Limb (tissue), 2 donors: ENCODE measurements around the gene OLFM2.
A peak's percentile ranks its signal among the peaks of the same experiment; 100 is the strongest.
"Not testable (repeated sequence)": the region's sequence is repeated elsewhere in the genome, so short reads cannot be mapped to it uniquely, and the experiment has no call there.

ENCODE experiments used
- DNase-seq, 2 donors: peaks; one replicate each; pipeline ENCODE4 v3.0.0-alpha.2; 2016; ENCODE audit errors: extremely low spot score in 2 of 2

The OLFM2 gene

GRCh38 chr19:9936326-9937000 is at the start of gene OLFM2:
OLFM2 (minus strand) TSS chr19:9936515; CDS start chr19:9936366, 149 bp downstream.
- peak; percentile 30 to 86 for DNase-seq

- DNase-seq, result no peak
These were observed 45.3 kb upstream of the OLFM2 start for GRCh38 chr19:9981406-9982260.

DNA sequence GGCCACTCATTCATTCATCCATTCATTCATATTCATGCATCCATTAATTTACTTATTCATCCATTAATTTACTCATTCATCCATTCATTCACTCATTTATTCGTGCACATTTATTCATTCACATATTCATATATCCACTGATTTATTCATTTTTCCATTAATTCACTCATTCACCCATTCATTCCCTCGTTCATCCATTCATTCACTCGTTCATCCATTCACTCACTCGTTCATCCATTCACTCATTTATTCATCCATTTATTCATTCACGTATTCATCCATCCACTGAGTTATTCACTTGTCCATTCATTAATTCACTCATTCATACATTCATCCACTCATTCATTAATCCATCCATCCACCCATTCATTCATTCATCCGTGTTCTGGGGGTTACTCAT is 35.8 kb upstream of the OLFM2 start:
- no peak for DNase-seq

GRCh38 chr19:9971166-9971897 is 35.0 kb upstream of the OLFM2 start:
- no peak for DNase-seq

DNA sequence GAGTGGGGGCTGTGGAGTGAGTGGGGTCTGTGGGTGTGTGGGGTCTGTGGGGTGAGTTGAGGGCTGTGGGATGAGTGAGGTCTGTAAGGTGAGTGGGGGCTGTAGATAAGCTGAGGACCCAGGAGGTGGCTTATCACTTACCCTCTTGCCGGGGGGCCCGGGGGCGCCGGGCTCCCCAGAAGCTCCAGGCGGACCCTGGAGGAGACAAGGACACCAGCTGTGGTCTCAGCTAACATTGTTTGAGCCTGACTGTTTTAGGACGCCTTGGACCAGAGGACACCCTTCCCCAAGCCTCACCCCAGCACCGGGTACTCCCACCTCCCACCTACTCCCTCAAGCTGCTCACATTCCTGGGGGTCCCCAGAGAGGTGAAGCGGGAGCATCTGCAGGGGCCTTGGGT is 34.2 kb upstream of the OLFM2 start:
- no peak for DNase-seq

DNA sequence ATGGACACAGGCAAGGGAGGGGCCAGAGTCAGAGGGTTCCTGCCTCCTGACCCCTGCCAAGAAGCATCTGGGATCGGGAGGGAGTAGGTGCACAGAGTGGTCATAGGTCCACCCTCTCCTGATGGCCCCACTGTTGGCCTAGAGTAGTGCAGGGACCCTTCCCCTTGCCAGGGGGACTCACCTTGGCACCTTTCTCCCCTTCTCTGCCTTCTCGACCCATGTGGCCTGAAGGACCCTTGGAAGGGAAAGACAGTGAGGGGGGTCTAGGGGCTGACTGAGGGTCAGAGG is 33.3 kb upstream of the OLFM2 start:
- no peak for DNase-seq

- no peak for DNase-seq
These were observed 32.7 kb upstream of the OLFM2 start for GRCh38 chr19:9968820-9969687.

GRCh38 chr19:9967326-9967725 is 31.0 kb upstream of the OLFM2 start:
- DNase-seq, result no peak

DNA sequence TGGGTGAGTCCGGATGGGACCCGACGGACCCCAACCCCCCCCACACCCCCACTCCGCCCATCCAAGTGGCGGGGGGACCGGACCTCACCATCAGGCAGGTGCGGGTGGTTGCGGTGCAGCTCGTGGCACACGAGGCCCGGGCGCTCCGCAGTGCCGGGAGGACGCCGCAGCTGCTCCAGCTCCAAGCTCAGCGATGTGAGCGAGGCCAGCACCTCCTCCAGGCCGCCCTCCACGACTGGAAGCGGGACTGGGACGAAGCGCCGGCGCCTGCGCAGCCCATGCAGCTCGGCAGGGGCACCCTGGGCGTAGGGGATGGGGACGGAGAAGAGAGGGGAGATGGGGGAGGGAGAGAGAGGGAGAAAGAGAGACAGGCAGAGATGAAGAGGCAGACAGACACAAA is 30.1 kb upstream of the OLFM2 start:
- no peak for DNase-seq

DNA sequence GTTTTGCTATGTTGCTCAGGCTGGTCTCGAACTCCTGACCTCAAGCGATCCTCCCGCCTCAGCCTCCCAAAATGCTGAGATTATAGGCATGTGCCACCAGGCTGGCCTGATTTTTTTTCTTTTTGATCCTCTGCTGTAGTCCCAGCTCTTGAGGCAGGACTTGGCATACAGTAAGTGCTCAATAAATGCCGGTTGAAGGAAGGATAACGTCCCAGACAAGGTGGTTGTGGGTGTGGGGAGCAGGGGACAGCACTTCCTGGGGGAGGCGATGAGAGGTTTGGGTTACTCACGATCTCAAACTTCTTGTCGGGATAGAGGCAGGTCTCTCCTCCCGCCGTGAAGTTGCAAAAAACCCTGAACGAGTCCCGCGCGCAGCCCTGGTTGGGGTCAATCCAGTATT is 29.7 kb upstream of the OLFM2 start:
- no peak for DNase-seq

GRCh38 chr19:9962623-9963290 is 26.4 kb upstream of the OLFM2 start:
- no peak for DNase-seq

GRCh38 chr19:9961103-9961502 is 24.8 kb upstream of the OLFM2 start:
- DNase-seq, result no peak

GRCh38 chr19:9958379-9958821 is 22.1 kb upstream of the OLFM2 start:
- DNase-seq, result no peak

DNA sequence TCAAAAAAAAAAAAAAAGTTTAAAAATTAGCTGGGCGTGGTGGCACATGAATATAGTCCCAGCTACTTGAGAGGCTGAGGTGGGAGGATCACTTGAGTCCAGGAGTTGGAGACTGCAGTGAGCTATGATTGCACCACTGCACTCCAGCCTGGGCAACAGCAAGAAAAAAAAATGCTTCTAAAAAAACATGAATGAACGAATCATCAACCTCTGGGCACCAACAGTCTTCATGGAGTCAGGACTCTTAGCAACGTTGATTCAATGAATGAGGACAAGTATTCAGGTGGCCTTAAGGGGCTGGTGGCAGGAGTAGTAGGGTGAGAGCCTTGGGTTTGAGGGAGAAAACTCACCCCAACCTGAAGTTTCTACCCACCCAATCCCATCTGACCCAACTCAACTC is 20.6 kb upstream of the OLFM2 start:
- no peak for DNase-seq

DNA sequence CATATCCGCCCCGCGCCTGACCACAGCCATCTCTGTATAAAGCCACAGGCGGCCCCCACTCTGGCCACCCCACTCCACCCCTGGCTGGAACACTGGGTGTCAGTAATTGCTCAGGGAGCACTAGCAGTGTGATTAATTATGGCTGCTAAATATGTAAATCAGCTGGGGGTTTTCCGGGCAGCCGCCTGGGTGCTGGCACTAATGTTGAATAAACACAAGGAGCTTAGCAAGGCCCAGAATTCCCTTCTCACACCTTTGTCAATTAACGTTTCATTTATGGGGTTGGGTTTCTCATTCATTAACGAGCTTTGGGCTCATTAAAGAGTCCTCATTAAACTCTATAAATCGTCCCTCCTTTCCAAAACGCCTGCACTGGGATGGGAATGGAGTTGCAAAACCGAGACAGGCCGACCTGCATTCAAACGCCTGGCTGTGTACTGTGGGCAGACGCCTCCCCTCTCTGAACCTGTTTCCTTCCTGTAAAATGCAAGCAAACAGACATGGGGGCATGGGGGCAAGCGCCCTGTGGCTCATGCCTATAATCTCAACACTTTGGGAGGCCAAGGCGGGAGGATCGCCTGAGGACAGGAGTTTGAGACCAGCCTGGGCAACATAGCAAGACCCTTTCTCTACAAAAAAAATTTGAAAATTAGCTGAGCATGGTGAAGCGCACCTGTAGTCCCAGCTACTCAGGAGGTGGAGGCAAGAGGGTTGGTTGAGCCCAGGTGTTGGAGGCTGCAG is 17.7 kb upstream of the OLFM2 start:
- no peak for DNase-seq

GRCh38 chr19:9952276-9952675 is 16.0 kb upstream of the OLFM2 start:
- no peak for DNase-seq

GRCh38 chr19:9947441-9947840 is 11.1 kb upstream of the OLFM2 start:
- no peak for DNase-seq

DNA sequence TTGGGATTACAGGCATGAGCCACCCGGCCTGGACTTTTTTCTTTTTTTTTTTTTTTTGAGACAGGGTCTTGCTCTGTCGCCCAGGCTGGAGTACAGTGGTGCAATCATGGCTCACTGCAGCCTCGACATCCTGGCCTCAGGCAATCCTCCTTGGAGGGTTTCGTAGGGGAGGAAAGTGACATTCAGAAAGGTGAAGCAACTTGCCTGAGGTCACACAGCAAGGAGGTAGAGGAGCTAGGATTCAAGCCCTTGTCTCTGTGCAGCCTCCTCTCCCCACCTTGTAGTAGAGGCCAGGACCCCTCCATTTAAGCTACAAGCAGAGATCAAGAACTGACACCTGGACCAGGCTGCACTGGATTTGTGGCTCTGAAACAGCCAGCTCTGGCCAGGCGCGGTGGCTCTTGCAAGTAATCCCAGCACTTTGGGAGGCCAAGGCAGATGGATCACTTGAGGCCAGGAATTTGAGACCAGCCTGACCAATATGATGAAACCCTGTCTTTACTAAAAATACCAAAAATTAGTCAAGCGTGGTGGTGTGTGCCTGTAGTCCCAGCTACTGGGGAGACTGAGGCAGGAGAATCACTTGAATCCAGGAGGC is 10.3 kb upstream of the OLFM2 start:
- not testable (repeated sequence) for DNase-seq

DNA sequence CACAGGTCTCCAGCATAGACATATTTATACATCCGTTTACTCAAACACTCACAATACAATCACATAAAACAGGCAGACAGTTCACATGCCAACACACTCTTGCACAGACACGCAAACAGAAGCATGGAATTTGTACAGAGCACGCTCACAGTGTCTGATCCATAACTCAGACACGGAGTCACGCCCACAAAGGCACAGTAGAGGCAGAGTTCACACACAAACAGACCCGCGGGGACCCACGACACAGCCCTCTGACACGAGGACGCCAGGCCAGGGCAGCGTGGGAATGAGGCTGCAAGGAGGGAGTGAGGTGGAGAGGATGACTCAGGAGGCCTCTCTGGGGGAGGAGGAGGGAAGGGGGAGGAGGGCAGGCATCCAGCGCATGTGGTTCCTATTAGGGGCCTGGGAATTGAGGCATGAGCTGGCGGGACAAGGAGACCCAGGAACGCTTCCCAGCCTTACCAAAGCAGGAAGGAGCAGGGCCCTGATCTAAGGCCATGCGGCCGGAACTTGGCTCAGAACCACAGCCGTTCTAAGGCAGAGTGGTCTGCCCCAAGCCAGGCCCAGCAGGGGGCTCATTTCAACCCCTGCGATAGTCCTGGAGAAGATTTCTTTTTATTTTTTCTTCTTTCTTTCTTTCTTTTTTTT is 9.1 kb upstream of the OLFM2 start:
- peak; percentile 88 to 92 for DNase-seq
